Muscle layer of colon (tissue), 2 donors: ENCODE data around the gene DNM1.
A peak's percentile ranks its signal among the peaks of the same experiment; 100 is the strongest.

Experiments
- H3K27ac ChIP-seq: one replicate; pipeline ENCODE4 v1.7.0; 2013; ENCODE audit warnings: low read depth, mild to moderate bottlenecking, low read length, moderate library complexity
- H3K27me3 ChIP-seq, 2 donors: one replicate each; pipeline ENCODE4 v1.7.0; 2013; ENCODE audit warnings: low read length in 2 of 2, mild to moderate bottlenecking in 2 of 2; ENCODE audit not compliant: insufficient read depth in 2 of 2, control insufficient read depth in 1 of 2
- H3K36me3 ChIP-seq: one replicate; pipeline ENCODE4 v1.7.0; 2013; ENCODE audit warnings: mild to moderate bottlenecking, low read length; ENCODE audit not compliant: insufficient read depth
- H3K4me1 ChIP-seq: one replicate; pipeline ENCODE4 v1.7.0; 2013; ENCODE audit warnings: mild to moderate bottlenecking, low read length; ENCODE audit not compliant: insufficient read depth
- H3K4me3 ChIP-seq, 2 donors: one replicate each; pipeline ENCODE4 v1.7.0; 2013; ENCODE audit warnings: low read length in 2 of 2, low read depth in 1 of 2, mild to moderate bottlenecking in 1 of 2, moderate library complexity in 1 of 2
- H3K9ac ChIP-seq: one replicate; pipeline ENCODE4 v1.7.0; 2013; ENCODE audit warnings: low read length
- H3K9me3 ChIP-seq: one replicate; pipeline ENCODE4 v1.7.0; 2013; ENCODE audit warnings: mild to moderate bottlenecking, low read length
- donor health status: abdominal sarcoma.
- donor health status: Adenocarcinoma of cecum.

The DNM1 gene

GRCh38 chr9:128203024-128203706 lies at the start of gene DNM1:
DNM1 (plus strand) TSS chr9:128203379; CDS start chr9:128203471, 92 bp downstream.
- Histone ChIP-seq H3K9me3 (no peaks in the 10 kb centered on the region), H3K4me3 (peak within 1 kb of the TSS; percentile 45 to 50), H3K27ac (no peak within 1 kb of the TSS), H3K9ac (no peak within 1 kb of the TSS), H3K4me1 (peaks cover 14% of the 10 kb centered on the region), H3K36me3 (no peaks in the 10 kb centered on the region), H3K27me3 (peaks cover 8 to 9% of the 10 kb centered on the region in 2 donors)

- H3K27me3 ChIP-seq: no peaks in the 10 kb centered on the region
- no peaks in the 10 kb centered on the region for H3K36me3 ChIP-seq
- no peak overlapping the region for H3K4me3 ChIP-seq
- H3K4me1 ChIP-seq: no peaks in the 10 kb centered on the region
- H3K9ac ChIP-seq: no peak overlapping the region
- H3K27ac ChIP-seq: no peak overlapping the region
- H3K9me3 ChIP-seq: no peaks in the 10 kb centered on the region
Observed at GRCh38 chr9:128153947-128154695, 49.1 kb upstream of the DNM1 start.

- Histone ChIP-seq H3K4me1 (peaks cover 4% of the 10 kb centered on the region), H3K9ac (no peak overlapping the region)
Observed at GRCh38 chr9:128155736-128156500, 47.3 kb upstream of the DNM1 start.

GRCh38 chr9:128159522-128159783 lies 43.7 kb upstream of the DNM1 start:
- peak overlapping the region; percentile 64 for H3K27ac ChIP-seq
- H3K4me3 ChIP-seq: peak overlapping the region; percentile 55 to 68
- H3K9me3 ChIP-seq: no peaks in the 10 kb centered on the region
- H3K9ac ChIP-seq: peak overlapping the region; percentile 53
- no peaks in the 10 kb centered on the region for H3K27me3 ChIP-seq
- peaks cover 8% of the 10 kb centered on the region for H3K4me1 ChIP-seq
- H3K36me3 ChIP-seq: peaks cover 25% of the 10 kb centered on the region

More at GRCh38 chr9:128155736-128156500, 47.3 kb upstream of the DNM1 start:
- H3K27ac ChIP-seq: no peak overlapping the region
- H3K4me3 ChIP-seq: no peak overlapping the region
- H3K9me3 ChIP-seq: no peaks in the 10 kb centered on the region
- no peaks in the 10 kb centered on the region for H3K36me3 ChIP-seq
- H3K27me3 ChIP-seq: no peaks in the 10 kb centered on the region

- Histone ChIP-seq H3K36me3 (peaks cover 28% of the 10 kb centered on the region), H3K4me1 (peaks cover 8% of the 10 kb centered on the region), H3K9ac (peak within 1 kb of the TSS; percentile 53), H3K4me3 (peak within 1 kb of the TSS; percentile 66 to 80), H3K27ac (peak within 1 kb of the TSS; percentile 64), H3K27me3 (no peaks in the 10 kb centered on the region), H3K9me3 (no peaks in the 10 kb centered on the region)
Observed at GRCh38 chr9:128159784-128160602, 43.2 kb upstream of the DNM1 start, which contains the start of gene BBLN. BBLN (plus strand) TSS chr9:128160265; CDS start chr9:128160408, 143 bp downstream.

- Histone ChIP-seq H3K9ac (peak overlapping the region; percentile 51), H3K36me3 (peaks cover 28% of the 10 kb centered on the region), H3K4me3 (peak overlapping the region; percentile 66 to 80), H3K9me3 (no peaks in the 10 kb centered on the region), H3K27ac (peak overlapping the region; percentile 61), H3K27me3 (no peaks in the 10 kb centered on the region), H3K4me1 (peaks cover 8% of the 10 kb centered on the region)
Observed at GRCh38 chr9:128160603-128160987, 42.6 kb upstream of the DNM1 start.

GRCh38 chr9:128161215-128161902 lies 41.8 kb upstream of the DNM1 start:
- peak overlapping the region in 1 of 2 donors; percentile 80 for H3K4me3 ChIP-seq
- H3K9me3 ChIP-seq: no peaks in the 10 kb centered on the region
- H3K27ac ChIP-seq: no peak overlapping the region
- H3K4me1 ChIP-seq: peaks cover 8% of the 10 kb centered on the region
- H3K9ac ChIP-seq: peak overlapping the region; percentile 51
- peaks cover 29% of the 10 kb centered on the region for H3K36me3 ChIP-seq
- H3K27me3 ChIP-seq: no peaks in the 10 kb centered on the region

GRCh38 chr9:128162215-128163026 lies 40.8 kb upstream of the DNM1 start:
- Histone ChIP-seq H3K27me3 (no peaks in the 10 kb centered on the region), H3K36me3 (peaks cover 39% of the 10 kb centered on the region), H3K9me3 (no peaks in the 10 kb centered on the region), H3K27ac (no peak overlapping the region), H3K9ac (no peak overlapping the region), H3K4me3 (no peak overlapping the region), H3K4me1 (peaks cover 8% of the 10 kb centered on the region)

- H3K4me1 ChIP-seq: peaks cover 8% of the 10 kb centered on the region
- H3K27ac ChIP-seq: no peak overlapping the region
- no peak overlapping the region for H3K4me3 ChIP-seq
- H3K27me3 ChIP-seq: no peaks in the 10 kb centered on the region
- no peaks in the 10 kb centered on the region for H3K9me3 ChIP-seq
- H3K9ac ChIP-seq: no peak overlapping the region
- peaks cover 46% of the 10 kb centered on the region for H3K36me3 ChIP-seq
Observed at GRCh38 chr9:128163027-128163515, 40.1 kb upstream of the DNM1 start.
